SU-DHL-6 (cell line): ENCODE data around the gene IRF8.

Source experiments
- CTCF ChIP-seq: fragments of 200-600 bp; sonication (generic); IDR thresholded peaks from one replicate; pipeline ENCODE4 v1.5.1; 2017; ENCODE audit warnings: antibody characterized with exemption, mild to moderate bottlenecking, low read length, moderate library complexity; ENCODE audit not compliant: insufficient read depth, poor library complexity, severe bottlenecking
- EZH2phosphoT487 ChIP-seq: fragments of 200-600 bp; sonication (generic), shearing (Covaris generic); conservative IDR thresholded peaks from 2 replicates; pipeline ENCODE4 v1.6.1; 2018; ENCODE audit warnings: mild to moderate bottlenecking, antibody characterized with exemption, low read length, moderate library complexity, mixed read lengths

GRCh38 chr16:85857406-85857805, 41.6 kb upstream of the IRF8 start:
- TF ChIP-seq CTCF, result no peak
- no peak for TF ChIP-seq EZH2phosphoT487
